ENCODE results near the gene EPHB1.

EPHB1 gene

GRCh38 chr3:134794950-134795745, at the start of gene EPHB1:
Gene EPHB1 (plus strand): TSS chr3:134795260.
- peak; percentile 90 for TF ChIP-seq CTCF (IDR thresholded peaks at IDR 0.05)

- no peak for TF ChIP-seq CTCF (IDR thresholded peaks at IDR 0.05)
Observed at GRCh38 chr3:134748698-134749097, 46.4 kb upstream of the EPHB1 start.

- no peak for TF ChIP-seq CTCF (IDR thresholded peaks at IDR 0.05)
Observed at GRCh38 chr3:134749174-134749573, 45.9 kb upstream of the EPHB1 start.

- no peak for TF ChIP-seq CTCF (IDR thresholded peaks at IDR 0.05)
Observed at GRCh38 chr3:134749802-134750553, 45.1 kb upstream of the EPHB1 start.

GRCh38 chr3:134751831-134752230, 43.2 kb upstream of the EPHB1 start:
- TF ChIP-seq CTCF (IDR thresholded peaks at IDR 0.05): no peak

GRCh38 chr3:134752761-134753461, 42.1 kb upstream of the EPHB1 start:
- TF ChIP-seq CTCF (IDR thresholded peaks at IDR 0.05): no peak

GRCh38 chr3:134753999-134754742, 40.9 kb upstream of the EPHB1 start:
- TF ChIP-seq CTCF (IDR thresholded peaks at IDR 0.05): no peak
